ENCODE data around the gene PTPRN2.
"Not testable (repeated sequence)": the region's sequence is repeated elsewhere in the genome, so short reads cannot be mapped to it uniquely, and the experiment has no call there.

PTPRN2 gene

DNA sequence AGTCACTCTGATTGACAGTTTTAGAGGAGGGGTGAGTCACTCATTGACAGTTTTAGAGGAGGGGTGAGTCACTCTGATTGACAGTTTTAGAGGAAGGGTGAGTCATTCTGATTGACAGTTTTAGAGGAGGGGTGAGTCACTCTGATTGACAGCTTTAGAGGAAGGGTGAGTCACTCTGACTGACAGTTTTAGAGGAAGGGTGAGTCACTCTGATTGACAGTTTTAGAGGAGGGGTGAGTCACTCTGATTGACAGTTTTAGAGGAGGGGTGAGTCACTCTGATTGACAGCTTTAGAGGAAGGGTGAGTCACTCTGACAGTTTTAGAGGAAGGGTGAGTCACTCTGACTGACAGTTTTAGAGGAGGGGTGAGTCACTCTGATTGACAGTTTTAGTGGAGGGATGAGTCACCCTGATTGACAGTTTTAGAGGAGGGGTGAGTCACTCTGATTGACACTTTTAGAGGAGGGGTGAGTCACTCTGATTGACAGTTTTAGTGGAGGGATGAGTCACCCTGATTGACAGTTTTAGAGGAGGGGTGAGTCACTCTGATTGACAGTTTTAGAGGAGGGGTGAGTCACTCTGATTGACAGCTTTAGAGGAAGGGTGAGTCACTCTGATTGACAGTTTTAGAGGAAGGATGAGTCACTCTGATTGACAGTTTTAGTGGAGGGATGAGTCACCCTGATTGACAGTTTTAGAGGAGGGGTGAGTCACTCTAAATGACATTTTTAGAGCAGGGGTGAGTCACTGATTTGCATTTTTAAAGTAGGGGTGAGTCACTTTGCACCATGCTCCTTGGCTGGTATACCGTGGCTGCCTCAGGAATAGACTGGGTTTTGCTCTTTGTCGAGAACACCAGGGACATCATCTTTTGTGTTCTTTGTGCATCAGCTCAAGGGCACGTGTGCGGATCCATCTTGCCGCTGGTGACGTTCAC lies 654.1 kb downstream of the PTPRN2 start:
- not testable (repeated sequence) for DNase-seq

DNA sequence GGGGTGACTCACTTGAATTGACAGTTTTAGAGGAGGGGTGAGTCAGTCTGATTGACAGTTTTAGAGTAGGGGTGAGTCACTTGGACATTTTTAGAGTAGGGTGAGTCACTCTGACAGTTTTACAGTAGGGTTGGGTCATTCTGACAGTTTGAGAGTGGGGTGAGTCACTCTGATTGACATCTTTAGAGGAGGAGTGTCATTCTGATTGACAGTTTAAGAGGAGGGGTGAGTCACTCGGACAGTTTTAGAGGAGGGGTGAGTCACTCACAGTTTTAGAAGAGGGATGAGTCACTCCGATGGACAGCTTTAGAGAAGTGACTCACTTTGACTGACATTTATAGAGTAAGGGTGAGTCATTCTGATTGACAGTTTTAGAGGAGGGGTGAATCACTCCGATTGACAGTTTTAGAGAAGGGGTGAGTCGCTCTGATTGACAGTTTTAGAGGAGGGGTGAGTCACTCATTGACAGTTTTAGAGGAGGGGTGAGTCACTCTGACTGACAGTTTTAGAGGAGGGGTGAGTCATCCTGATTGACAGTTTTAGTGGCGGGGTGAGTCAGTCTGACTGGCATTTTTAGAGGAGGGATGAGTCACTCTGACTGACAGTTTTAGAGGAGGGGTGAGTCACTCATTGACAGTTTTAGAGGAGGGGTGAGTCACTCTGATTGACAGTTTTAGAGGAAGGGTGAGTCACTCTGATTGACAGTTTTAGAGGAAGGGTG lies 655.0 kb downstream of the PTPRN2 start:
- DNase-seq = no peak

DNA sequence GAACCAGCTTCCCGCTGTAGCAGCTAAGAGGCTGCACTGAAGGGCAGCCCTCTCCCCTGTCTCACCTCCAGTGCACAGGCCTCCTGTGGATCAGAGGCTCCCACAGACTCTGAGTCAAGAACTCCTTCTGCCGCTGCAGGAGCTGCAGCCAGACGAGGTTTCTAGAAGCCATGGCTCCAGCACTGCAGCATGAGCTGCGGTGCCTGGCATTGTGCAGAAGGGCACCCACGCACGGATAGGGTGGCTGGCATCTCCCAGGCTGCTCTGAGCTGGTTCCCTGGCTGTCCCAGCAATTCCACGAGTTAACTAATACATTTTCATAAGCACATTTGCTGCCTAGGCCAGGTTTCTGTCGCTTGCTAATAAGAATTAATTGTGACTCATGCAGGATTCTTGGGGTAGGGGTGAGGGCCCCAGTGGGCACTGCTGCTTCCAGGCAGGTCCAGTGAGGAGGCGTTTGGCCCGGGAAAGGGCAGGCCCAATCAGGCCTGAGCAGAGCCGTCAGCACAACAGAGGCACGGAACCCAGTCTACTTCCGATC lies 656.6 kb downstream of the PTPRN2 start:
- no peak for DNase-seq

DNA sequence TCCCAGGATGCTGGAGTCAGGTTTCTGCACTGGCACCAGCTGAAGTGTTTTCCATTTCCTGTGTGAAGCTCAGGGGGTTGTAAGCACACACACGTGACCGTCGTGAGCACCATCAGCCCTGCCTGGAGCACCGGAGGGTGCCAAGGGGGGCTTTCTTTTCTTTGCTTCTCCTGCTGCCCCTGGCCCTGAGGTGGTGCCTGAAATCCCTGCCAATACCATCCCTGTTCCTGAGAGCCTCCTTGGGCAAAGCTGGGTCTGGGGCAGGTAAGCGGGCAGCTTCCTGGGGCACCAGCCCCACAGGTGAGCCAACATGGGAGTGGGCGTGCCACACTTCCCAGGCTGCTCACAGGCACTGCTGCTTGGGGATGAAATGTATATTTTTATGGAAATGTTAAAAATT lies 657.2 kb downstream of the PTPRN2 start:
- no peak for DNase-seq

DNA sequence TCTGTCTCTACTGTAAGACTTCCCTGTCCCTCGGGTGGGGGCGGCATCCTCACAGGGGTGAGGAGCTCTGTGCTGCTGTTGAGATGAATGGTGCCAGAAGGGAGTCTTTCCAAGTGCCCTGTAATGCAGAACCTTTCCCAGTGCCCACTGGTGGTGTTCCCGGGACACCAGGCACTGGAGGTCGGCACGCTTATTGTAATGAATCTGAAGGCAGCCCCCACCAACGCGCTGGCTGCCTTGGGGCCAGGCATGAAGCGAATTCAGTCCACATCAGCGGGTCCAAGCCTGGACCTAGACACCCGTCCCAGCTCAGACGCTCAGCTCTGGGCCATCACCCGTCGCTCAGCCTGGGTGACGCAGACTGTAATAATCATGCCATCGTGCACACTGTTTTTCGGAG lies 658.0 kb downstream of the PTPRN2 start:
- no peak for DNase-seq

DNA sequence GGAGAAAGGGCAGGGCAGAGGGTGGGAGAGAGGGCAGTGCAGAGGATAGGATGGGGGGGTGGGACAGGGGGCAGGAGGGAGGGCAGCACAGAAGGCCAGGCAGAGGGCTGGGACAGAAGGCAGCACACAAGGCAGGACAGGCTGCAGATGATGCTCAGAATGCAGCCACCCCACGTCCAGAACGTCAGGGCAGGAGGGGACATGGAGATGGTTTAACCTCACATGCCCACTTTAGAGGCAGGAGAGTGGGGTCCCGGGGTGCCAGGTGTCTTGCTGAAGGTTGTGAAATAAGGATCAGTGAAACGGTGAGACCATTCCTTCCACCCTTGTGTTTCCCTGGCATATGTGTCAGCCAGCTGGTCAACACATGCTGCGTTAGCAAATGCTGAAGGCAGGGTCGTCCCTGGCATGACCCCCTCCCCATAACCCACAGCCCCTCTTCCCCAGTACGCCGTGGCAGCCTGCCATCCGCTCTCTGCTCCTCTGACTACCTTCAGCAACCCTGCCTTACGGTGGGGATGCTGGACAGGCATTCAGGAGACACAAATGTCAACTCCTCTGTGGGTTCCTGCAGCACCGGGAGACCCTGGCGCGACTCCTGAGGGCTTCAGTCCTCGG lies 658.7 kb downstream of the PTPRN2 start:
- DNase-seq = no peak

DNA sequence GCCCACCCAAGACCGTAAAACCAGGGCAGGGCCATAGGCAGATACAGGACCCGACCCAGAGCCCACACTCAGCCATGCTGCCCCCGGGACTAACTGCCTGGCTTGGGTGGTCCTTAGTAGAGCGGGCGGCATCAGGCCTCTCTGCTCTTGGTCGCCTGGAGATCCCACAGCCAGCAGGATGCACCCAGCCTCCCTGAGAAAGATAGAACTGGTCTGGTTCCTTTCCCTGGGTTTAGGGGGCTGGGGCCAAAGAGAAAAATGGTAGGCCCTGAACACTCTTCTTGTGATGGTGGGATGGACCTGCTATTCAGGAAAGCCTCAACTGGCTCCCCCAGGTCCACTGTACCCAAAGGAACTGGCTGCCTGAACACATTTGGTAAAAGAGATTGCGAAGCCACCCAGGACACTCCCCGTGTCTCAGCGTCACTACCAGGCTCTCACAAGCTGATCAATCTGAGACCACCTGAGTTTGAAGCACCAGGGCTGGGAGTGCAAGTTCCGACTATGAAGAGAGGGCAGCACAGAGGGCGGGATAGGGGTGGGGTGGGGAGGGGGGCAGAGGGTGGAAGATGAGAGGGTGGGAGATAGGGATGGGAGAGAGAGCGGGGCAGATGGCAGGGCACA lies 659.3 kb downstream of the PTPRN2 start:
- no peak for DNase-seq

DNA sequence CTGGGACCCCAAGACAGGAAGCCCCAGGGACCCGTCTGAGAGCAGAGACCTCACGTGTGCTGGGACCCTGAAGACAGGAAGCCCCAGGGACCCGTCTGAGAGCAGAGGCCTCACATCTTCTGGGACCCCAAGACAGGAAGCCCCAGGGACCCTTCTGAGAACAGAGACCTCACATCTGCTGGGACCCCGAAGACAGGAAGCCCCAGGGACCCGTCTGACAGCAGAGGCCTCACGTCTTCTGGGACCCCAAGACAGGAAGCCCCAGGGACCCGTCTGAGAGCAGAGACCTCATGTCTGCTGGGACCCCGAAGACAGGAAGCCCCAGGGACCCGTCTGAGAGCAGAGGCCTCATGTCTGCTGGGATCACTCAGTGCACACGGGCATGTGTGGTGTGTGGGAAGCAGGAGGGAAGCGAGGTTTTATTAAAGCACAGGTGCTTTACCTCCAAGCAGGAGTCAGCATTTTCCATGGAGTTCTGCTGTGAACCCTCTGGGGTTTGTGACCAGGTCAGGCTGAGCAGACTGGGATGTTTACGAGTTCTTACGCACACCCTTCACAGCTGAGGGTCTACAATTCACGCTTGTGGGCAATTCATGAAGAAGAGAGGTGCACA lies 660.2 kb downstream of the PTPRN2 start:
- DNase-seq = no peak

DNA sequence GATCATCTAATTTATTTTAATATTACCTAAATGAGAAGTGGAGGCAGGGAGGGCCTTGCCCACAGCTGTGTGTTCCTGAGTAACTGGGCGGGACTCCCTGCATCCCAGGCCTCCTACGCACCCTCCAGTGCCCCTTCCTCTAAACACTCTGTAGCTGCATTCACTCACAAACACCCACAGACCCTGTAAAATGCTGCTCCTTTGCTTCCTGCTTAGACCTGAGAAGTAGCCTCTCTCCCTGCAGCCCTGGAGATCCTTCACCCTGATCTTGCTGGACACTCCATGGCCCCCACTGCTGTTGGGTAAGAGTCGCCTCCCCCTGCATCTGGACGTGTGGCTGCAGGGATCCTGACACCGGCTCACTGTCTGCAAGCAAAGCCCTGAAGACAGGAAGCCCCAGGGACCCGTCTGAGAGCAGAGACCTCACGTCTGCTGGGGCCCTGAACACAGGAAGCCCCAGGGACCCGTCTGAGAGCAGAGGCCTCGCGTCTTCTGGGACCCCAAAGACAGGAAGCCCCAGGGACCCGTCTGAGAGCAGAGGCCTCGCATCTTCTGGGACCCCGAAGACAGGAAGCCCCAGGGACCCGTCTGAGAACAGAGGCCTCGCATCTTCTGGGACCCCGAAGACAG lies 661.0 kb downstream of the PTPRN2 start:
- no peak for DNase-seq

DNA sequence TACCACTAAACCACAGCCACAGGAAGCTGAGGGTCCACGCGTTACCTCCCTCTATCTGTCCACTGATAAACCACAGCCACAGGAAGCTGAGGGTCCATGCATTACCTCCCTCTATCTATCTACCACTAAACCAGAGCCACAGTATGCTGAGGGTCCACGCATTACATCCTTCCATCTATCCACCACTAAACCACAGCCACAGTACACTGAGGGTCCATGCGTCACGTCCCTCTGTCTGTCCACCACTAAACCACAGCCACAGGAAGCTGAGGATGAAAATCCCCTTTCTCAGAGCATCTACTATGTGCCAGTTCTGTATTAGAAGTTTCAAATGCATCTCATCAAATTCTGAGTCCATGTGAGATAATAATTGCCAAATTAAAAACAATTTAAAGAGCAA lies 661.5 kb downstream of the PTPRN2 start:
- no peak for DNase-seq

DNA sequence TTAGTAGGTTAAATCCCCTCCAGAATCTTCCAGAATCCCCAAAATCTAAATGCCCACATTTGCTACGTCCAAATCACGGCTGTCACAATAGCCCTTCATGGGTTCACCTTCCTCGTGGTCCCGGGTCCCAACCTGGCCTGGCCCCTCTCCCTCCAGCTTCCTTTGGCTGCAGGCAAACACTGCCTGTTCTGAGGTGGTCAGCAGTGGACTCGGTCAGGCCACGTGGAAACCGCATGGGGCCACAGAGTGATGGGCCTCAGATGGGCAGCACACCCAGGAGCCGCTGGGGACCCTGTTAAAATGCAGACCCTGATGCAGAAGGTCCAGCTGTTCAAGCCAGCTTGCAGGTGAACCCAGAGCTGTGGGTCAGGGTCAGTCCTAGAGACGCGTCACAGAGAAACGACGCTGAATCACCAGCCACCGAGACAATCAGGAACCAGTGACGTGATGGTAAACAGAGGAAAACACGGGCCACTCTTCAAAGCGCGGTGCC lies 662.2 kb downstream of the PTPRN2 start:
- no peak for DNase-seq

DNA sequence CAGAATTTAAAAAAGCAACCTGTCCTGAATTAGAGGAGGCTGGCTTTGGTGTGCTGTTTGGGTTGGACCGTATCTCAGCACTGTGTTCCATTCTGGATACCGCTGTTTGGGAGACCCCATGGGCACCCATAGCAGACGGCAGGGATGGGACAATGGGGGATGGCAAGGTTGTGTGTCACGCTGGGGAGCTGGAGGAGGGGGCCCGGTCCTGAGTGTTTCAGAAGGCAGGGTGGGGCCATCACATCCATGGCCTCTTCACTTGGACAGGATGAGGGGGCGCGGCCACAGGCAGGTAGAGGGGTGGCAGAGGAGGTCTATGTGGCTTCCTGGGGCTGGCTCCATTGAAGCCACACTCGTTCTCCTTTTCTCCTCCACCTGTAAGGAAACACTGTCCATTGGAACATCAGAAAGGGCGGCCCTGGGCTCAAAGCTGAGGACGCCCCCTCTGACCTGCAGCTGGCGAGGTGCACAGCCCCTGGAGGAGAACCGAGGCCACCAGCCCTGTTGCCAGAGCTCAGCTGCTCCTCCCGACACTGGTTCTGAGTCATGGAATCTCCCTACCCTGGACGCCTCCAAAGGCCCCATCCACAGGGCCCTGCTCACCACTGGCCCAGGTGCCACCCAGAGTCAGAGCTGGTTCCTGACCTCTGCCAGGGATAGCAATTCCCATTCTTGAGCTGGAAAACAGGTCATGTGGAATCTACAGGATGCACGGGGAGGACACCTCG lies 663.6 kb downstream of the PTPRN2 start:
- DNase-seq = no peak

DNA sequence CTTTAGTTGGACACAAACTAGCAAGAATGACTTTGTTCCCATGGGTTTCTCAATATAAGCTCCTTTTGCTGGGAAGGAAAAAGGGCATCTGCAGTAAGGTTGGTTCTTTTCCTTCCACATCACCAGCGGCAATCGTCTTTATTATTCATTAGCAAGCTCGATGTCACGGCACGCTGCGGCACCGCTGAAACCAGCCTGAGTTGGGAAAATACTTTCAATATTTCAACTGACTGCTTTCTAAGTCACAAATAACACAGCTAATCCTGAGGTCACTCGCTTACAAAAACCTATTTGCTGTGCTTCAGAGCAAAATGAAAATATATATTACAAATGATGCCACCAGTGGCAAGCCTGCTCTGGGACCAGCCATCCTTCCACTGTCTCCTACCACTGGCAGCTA lies 665.0 kb downstream of the PTPRN2 start:
- no peak for DNase-seq

DNA sequence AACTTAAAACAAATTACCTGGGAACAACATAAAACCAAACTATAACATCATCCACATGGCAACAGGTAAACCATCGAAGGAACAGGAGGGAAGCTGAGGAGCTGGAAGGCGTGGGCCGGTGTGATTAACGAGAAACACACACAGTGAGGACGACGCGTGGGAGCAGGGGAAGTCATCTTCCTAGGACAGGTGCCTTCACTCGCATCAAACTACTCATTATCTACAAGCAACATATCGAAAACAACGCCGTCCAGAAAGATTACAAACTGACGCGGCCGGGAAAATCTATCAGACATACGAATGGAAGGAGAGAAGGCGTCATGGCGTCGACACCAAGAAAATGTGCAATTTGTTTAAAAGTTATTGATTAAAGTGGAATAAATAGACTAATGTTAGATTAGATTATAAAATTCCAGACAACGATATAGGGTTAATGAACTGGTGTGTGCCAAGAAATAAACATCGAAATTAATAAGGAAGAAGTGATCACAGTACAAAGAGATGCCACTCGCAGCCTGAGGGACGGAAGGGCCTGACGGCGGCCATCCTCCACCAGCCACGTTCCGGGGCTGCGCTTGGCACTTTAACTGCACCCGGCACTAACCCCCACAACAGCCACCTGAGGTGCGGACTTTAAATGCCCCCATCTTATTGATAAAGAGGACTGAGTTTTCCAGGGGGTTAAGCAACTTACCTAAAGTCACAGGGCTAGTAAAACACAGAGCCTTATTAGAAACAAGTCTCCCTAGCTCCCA lies 669.1 kb downstream of the PTPRN2 start:
- DNase-seq = no peak

DNA sequence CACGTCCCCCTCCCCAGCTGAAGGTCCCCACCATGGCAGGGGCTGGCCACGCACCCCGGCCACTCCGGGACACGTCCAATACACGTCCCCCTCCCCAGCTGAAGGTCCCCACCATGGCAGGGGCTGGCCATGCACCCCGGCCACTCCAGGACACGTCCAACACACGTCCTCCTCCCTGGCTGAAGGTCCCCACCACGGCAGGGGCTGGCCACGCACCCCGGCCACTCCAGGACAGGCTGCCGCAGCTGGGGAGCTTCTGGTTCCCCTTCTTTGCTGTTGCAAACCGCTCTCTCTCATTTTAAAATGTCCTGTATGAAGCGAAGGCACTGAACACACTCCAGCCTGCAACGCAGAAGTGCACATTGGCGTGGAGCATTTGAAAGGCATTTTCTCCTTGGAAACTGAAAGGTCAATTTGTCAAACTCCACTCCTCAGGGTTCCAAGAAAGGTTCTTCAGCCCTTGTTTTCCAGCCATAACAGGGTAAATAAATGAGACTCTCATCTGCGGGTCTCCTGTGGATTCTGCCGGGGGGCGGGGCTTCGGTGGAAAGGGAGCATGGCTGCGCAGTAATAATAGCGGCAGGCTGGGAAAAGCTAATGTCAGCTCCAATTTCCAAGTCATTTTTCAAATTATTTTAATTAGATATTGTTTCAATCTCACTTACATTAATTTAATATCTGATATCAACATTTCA lies 670.5 kb downstream of the PTPRN2 start:
- DNase-seq = no peak

DNA sequence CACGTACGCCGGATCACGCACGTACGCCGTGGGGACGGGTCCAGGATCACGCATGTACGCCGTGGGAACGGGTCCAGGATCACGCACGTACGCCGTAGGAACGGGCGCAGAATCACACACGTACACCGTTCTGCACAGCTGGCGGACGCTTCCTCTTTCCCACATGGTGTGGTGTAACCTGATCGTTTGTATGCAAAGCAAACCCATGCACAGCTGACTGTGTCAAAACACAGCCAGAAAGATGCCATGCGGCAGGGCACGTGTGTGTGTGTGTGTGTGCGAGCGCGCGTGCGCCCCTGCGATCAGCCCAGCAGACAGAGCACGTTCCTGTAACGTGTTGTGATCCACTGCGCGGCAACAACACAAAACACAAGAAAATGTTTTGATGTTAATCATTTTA lies 677.2 kb downstream of the PTPRN2 start:
- no peak for DNase-seq

DNA sequence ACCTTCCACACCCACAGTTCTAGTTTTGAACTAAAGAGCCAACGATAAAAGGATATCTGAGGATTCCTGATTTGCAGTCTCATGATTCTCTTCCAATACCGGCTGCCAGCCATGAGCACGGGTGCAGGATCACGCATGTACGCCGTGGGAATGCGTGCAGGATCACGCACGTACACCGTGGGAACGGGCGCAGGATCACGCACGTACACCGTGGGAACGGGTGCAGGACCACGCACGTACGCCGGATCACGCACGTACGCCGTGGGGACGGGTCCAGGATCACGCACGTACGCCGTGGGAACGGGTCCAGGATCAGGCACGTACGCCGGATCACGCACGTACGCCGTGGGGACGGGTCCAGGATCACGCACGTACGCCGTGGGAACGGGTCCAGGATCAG lies 677.6 kb downstream of the PTPRN2 start:
- not testable (repeated sequence) for DNase-seq

DNA sequence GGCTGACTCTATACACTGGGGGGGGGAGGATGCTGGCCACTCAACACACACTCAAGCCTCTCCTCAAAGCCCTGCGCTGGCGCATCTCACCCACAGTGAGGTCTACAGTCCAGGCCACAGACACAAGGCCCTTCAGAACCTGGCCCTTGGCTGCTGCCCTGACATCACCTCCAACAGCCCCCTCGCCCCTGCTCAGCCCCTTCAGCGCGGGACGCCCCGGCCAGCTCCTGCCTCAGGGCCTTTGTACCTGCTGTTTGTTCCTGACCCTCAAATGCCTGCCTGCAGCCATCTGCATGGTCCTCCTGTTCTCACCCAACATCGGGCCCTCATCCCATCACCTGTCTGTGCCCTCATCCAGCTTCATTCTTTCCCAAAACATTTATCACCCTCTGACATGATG lies 678.3 kb downstream of the PTPRN2 start:
- no peak for DNase-seq

DNA sequence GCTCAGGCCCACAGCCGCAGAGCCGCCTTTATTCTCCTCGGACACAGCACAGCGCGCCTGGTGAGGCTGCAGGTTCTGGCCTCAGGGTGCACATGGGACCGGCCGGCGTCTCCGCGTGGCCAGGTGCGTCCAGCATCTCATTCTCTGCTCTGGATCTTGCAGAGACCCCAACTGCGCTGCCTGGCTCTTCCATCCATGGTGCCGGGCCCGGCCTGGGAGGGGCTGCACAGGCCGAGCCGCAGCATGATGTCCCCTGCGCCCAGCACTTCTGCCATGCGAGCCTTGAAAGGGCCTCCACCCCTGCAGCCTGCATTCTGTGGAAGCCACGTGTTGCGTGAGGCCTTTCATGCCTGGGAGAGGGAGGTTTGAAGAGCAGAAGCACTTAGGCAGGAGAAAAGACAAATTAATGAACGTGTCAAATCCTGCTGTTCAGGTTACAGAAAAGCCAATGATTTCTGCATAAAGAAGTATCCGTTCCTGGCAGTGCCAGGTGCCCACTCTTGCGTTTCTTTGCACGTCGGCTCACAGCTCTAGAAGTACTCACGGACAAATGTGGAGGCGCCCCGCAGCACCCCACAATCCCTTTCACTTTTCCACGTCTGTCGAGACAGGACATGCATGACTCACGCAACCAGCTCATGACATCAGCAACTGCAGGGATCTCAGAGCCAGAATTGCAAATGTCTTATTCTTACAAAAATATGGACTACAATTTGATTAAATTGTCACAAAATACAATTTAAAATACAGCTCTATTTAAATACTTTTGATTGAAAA lies 679.4 kb downstream of the PTPRN2 start:
- no peak for DNase-seq

All from fibroblast of skin of abdomen (primary cell).